Measurements from ENCODE around the gene ABCA4. TPM values are rescaled to one million over a fixed set of nuclear protein-coding genes. Genes with fewer than 3 reads are reported as not detected.

ABCA4 gene
- polyA plus RNA-seq, 1 experiment, result 0.25 TPM

- H3K36me3 ChIP-seq (ENCODE audit: control insufficient read depth, insufficient read depth, low read length), result no peaks in the 10 kb centered on the region
- no peak for TF ChIP-seq CTCF (IDR thresholded peaks at IDR 0.05; ENCODE audit: insufficient read depth, low read depth, low read length)
- ChIA-PET POLR2A (no interaction called here), CTCF (interaction anchor here (0.7 to 32.3 kb wide), 6 partner anchors 14 to 357 kb away, joined by 3 to 874 read pairs (median 28); no protein-coding TSS in a partner anchor)
- no peak overlapping the region for H3K4me3 ChIP-seq (ENCODE audit: low read depth, low read length)
- H3K27me3 ChIP-seq (ENCODE audit: control insufficient read depth, insufficient read depth, low read length), result peaks cover 2% of the 10 kb centered on the region; the same call in 1 of the 2 replicates
- DNase-seq (ENCODE audit: low read depth), result no peak
These were observed 96.7 kb downstream of the ABCA4 start for GRCh38 chr1:94024104-94024792.

- ChIA-PET POLR2A (interaction anchor here (1.3 kb wide), 1 partner anchor 14 kb away, joined by 8 read pairs; no protein-coding TSS in a partner anchor), CTCF (interaction anchor here (1.0 to 32.3 kb wide), 7 partner anchors 17 to 310 kb away, joined by 3 to 874 read pairs (median 4); partner anchors contain the start of gene GCLM)
- peaks cover 2% of the 10 kb centered on the region; the same call in 1 of the 2 replicates for H3K27me3 ChIP-seq (ENCODE audit: control insufficient read depth, insufficient read depth, low read length)
- DNase-seq (ENCODE audit: low read depth), result peak; percentile 64
- no peak for TF ChIP-seq CTCF (IDR thresholded peaks at IDR 0.05; ENCODE audit: insufficient read depth, low read depth, low read length)
- H3K36me3 ChIP-seq (ENCODE audit: control insufficient read depth, insufficient read depth, low read length), result no peaks in the 10 kb centered on the region
- H3K4me3 ChIP-seq (ENCODE audit: low read depth, low read length), result no peak overlapping the region
These were observed 98.3 kb downstream of the ABCA4 start for GRCh38 chr1:94022471-94023189.

GRCh38 chr1:94020764-94021579 is 100.0 kb downstream of the ABCA4 start:
- peaks cover 2% of the 10 kb centered on the region; the same call in 1 of the 2 replicates for H3K27me3 ChIP-seq (ENCODE audit: control insufficient read depth, insufficient read depth, low read length)
- H3K4me3 ChIP-seq (ENCODE audit: low read depth, low read length), result no peak overlapping the region
- H3K36me3 ChIP-seq (ENCODE audit: control insufficient read depth, insufficient read depth, low read length), result no peaks in the 10 kb centered on the region
- DNase-seq (ENCODE audit: low read depth), result peak; percentile 78
- POLR2A ChIA-PET, result interaction anchor here (0.5 to 1.0 kb wide), 3 partner anchors 33 to 346 kb away, joined by 3 read pairs; partner anchors contain the start of gene GCLM
- CTCF ChIA-PET, result interaction anchor here (0.6 to 32.3 kb wide), 14 partner anchors 10 to 1213 kb away, joined by 3 to 874 read pairs (median 3); partner anchors contain the start of genes GCLM and RWDD3
- TF ChIP-seq CTCF (IDR thresholded peaks at IDR 0.05; ENCODE audit: insufficient read depth, low read depth, low read length), result no peak

GRCh38 chr1:94019327-94019726 is 101.6 kb downstream of the ABCA4 start:
- ChIA-PET CTCF (interaction anchor here (2.3 to 32.3 kb wide), 3 partner anchors 40 to 313 kb away, joined by 6 to 874 read pairs (median 11); no protein-coding TSS in a partner anchor), POLR2A (interaction anchor here (0.6 kb wide), 1 partner anchor 127 kb away, joined by 4 read pairs; no protein-coding TSS in a partner anchor)
- H3K36me3 ChIP-seq (ENCODE audit: control insufficient read depth, insufficient read depth, low read length), result no peaks in the 10 kb centered on the region
- DNase-seq (ENCODE audit: low read depth), result no peak
- H3K27me3 ChIP-seq (ENCODE audit: control insufficient read depth, insufficient read depth, low read length), result no peaks in the 10 kb centered on the region
- no peak overlapping the region for H3K4me3 ChIP-seq (ENCODE audit: low read depth, low read length)
- TF ChIP-seq CTCF (IDR thresholded peaks at IDR 0.05; ENCODE audit: insufficient read depth, low read depth, low read length), result no peak
